GM21447 (cell line): Measurements from ENCODE around the gene MMP17.
A peak's percentile ranks its signal among the peaks of the same experiment; 100 is the strongest.

Experiments
- ATAC-seq: cut with Tn5 transposase; IDR thresholded peaks from one replicate; pipeline ENCODE4 v1.9.1; 2021; ENCODE audit not compliant: unreplicated experiment

Gene MMP17

GRCh38 chr12:131892711-131893604, 64.8 kb downstream of the MMP17 start:
- ATAC-seq: no peak

- no peak for ATAC-seq
Measured at GRCh38 chr12:131893605-131894312, 65.6 kb downstream of the MMP17 start.

GRCh38 chr12:131894313-131894860, 66.2 kb downstream of the MMP17 start, which contains the start of gene ULK1:
Gene ULK1, plus strand, starts transcription at chr12:131894622. Its CDS starts 380 bp downstream, at chr12:131895002.
- ATAC-seq: peak; percentile 67

GRCh38 chr12:131894981-131895639, 66.9 kb downstream of the MMP17 start:
- ATAC-seq: peak; percentile 0

GRCh38 chr12:131895640-131896079, 67.5 kb downstream of the MMP17 start:
- peak; percentile 11 for ATAC-seq

GRCh38 chr12:131896080-131896810, 68.1 kb downstream of the MMP17 start:
- ATAC-seq: peak; percentile 65

GRCh38 chr12:131896811-131897270, 68.6 kb downstream of the MMP17 start:
- no peak for ATAC-seq

- ATAC-seq: no peak
Measured at GRCh38 chr12:131897276-131897675, 69.1 kb downstream of the MMP17 start.

GRCh38 chr12:131897875-131898274, 69.7 kb downstream of the MMP17 start:
- no peak for ATAC-seq

GRCh38 chr12:131900397-131900796, 72.2 kb downstream of the MMP17 start:
- ATAC-seq: no peak
